GM23338 (cell line): ENCODE measurements around the gene CEP70. TPM values are rescaled to one million over a fixed set of nuclear protein-coding genes. Genes with fewer than 3 reads are reported as not detected.

ENCODE experiments used
- ATAC-seq: fragments of 200-7000 bp; cut with Tn5 transposase; 3 replicates; pipeline ENCODE4 v1.9.1; 2020
- DNase-seq: peaks from one replicate; pipeline ENCODE4 v3.0.0-alpha.2; 2015; ENCODE audit warnings: low spot score
- H2AFZ ChIP-seq: fragments of 200-600 bp; sonication (generic); 2 replicates; pipeline ENCODE4 v1.8.0; 2016; ENCODE audit warnings: antibody characterized with exemption, mild to moderate bottlenecking, moderate library complexity
- H3F3A ChIP-seq: fragments of 200-600 bp; sonication (generic); replicated peaks from 2 replicates; pipeline ENCODE4 v1.8.0; 2017; ENCODE audit warnings: antibody characterized with exemption, mixed run types, low read depth
- H3K27ac ChIP-seq: fragments of 200-600 bp; sonication (generic); 2 replicates; pipeline ENCODE4 v1.6.1; 2016; ENCODE audit warnings: low read depth
- H3K27me3 ChIP-seq: fragments of 200-600 bp; sonication (generic); 2 replicates; pipeline ENCODE4 v1.8.0; 2016; ENCODE audit warnings: mild to moderate bottlenecking, mixed run types, moderate library complexity; ENCODE audit not compliant: insufficient read depth
- H3K36me3 ChIP-seq: fragments of 200-600 bp; sonication (generic); 2 replicates; pipeline ENCODE4 v1.8.0; 2016; ENCODE audit warnings: mild to moderate bottlenecking; ENCODE audit not compliant: insufficient read depth
- H3K4me1 ChIP-seq: fragments of 200-600 bp; sonication (generic); 2 replicates; pipeline ENCODE4 v1.8.0; 2016; ENCODE audit warnings: mild to moderate bottlenecking, moderate library complexity; ENCODE audit not compliant: insufficient read depth
- H3K4me2 ChIP-seq: fragments of 200-600 bp; sonication (generic); 2 replicates; pipeline ENCODE4 v1.7.1; 2017; ENCODE audit warnings: mixed run types
- H3K4me3 ChIP-seq: fragments of 200-600 bp; sonication (generic); 2 replicates; pipeline ENCODE4 v1.6.1; 2016; ENCODE audit warnings: mixed run types
- H3K79me2 ChIP-seq: fragments of 200-600 bp; sonication (generic); replicated peaks from 2 replicates; pipeline ENCODE4 v1.8.0; 2017; ENCODE audit warnings: mild to moderate bottlenecking; ENCODE audit not compliant: insufficient read depth
- H3K9me2 ChIP-seq: fragments of 200-600 bp; sonication (generic); 2 replicates; pipeline ENCODE4 v1.8.0; 2017; ENCODE audit not compliant: insufficient read depth
- H4K20me1 ChIP-seq: fragments of 200-600 bp; sonication (generic); replicated peaks from 2 replicates; pipeline ENCODE4 v1.8.0; 2017; ENCODE audit warnings: mild to moderate bottlenecking; ENCODE audit not compliant: insufficient read depth
- H3K27ac Mint-ChIP-seq: 2 replicates; pipeline ENCODE4 v1.8.0; 2020; ENCODE audit warnings: inconsistent platforms, mild to moderate bottlenecking, moderate library complexity, mixed read lengths
- H3K27me3 Mint-ChIP-seq: 3 replicates; pipeline ENCODE4 v1.8.0; 2022; ENCODE audit warnings: low read depth, mild to moderate bottlenecking, moderate library complexity, mixed read lengths, inconsistent platforms; ENCODE audit not compliant: insufficient read depth, poor library complexity
- H3K36me3 Mint-ChIP-seq: 3 replicates; pipeline ENCODE4 v1.8.0; 2021; ENCODE audit warnings: low read depth, mild to moderate bottlenecking, inconsistent platforms, moderate library complexity, mixed read lengths
- H3K4me1 Mint-ChIP-seq: 3 replicates; pipeline ENCODE4 v1.8.0; 2020; ENCODE audit warnings: mild to moderate bottlenecking, inconsistent platforms, mixed read lengths
- H3K4me3 Mint-ChIP-seq: 3 replicates; pipeline ENCODE4 v1.8.0; 2021; ENCODE audit warnings: moderate library complexity, mild to moderate bottlenecking, inconsistent platforms, mixed read lengths
- H3K9me3 Mint-ChIP-seq: 3 replicates; pipeline ENCODE4 v1.8.0; 2020; ENCODE audit warnings: moderate library complexity, mild to moderate bottlenecking, inconsistent platforms, mixed read lengths
- CREB1 ChIP-seq: fragments of 250-450 bp; sonication (Bioruptor Pico); IDR thresholded peaks from 2 replicates; pipeline ENCODE4 v1.5.0; 2020; ENCODE audit warnings: low read depth, mild to moderate bottlenecking, moderate library complexity
- CTCF ChIP-seq, 2 experiments: fragments of 200-600 bp in 1 of 2; sonication (generic) in 1 of 2; conservative IDR thresholded peaks; 2 replicates each; pipeline versions ENCODE4 v1.5.1 to v1.6.1; 2016 to 2017; ENCODE audit warnings: antibody characterized with exemption in 2 of 2, low read depth in 2 of 2, mild to moderate bottlenecking in 2 of 2, moderate library complexity in 1 of 2
- EZH2 ChIP-seq: fragments of 200-600 bp; sonication (generic); IDR thresholded peaks from one replicate; pipeline ENCODE4 v1.8.0; 2017; ENCODE audit warnings: antibody characterized with exemption, mild to moderate bottlenecking, low read depth; ENCODE audit not compliant: unreplicated experiment
- EZH2phosphoT487 ChIP-seq: fragments of 200-600 bp; sonication (generic); IDR thresholded peaks from one replicate; pipeline ENCODE4 v1.8.1; 2018; ENCODE audit warnings: antibody characterized with exemption; ENCODE audit not compliant: unreplicated experiment
- JUNB ChIP-seq: IDR thresholded peaks from one replicate; pipeline ENCODE4 v1.6.1; 2016; ENCODE audit warnings: antibody characterized with exemption; ENCODE audit not compliant: unreplicated experiment
- NANOG ChIP-seq: IDR thresholded peaks from 2 replicates; pipeline ENCODE4 v1.6.1; 2016; ENCODE audit warnings: antibody characterized with exemption, borderline replicate concordance
- POLR2AphosphoS5 ChIP-seq: IDR thresholded peaks from 2 replicates; pipeline ENCODE4 v1.6.1; 2016; ENCODE audit warnings: antibody characterized with exemption, low read depth
- REST ChIP-seq: IDR thresholded peaks from one replicate; pipeline ENCODE4 v1.6.1; 2018; ENCODE audit warnings: antibody characterized with exemption; ENCODE audit not compliant: unreplicated experiment
- ZNF114 ChIP-seq: fragments of 250-450 bp; sonication (Bioruptor Pico); IDR thresholded peaks from 2 replicates; pipeline ENCODE4 v1.5.0; 2020; ENCODE audit warnings: mild to moderate bottlenecking, moderate library complexity
- ZNF331 ChIP-seq: fragments of 250-450 bp; sonication (Bioruptor Pico); IDR thresholded peaks from 2 replicates; pipeline ENCODE4 v1.5.0; 2020; ENCODE audit warnings: low read depth, mild to moderate bottlenecking, moderate library complexity
- polyA plus RNA-seq: library from polyadenylated mRNA; unstranded; fragments of >200 nt; fragmentation: Nextera tagmentation; extraction: Ambion mirVana; gene quantifications from 2 replicates; pipeline ENCODE4 v1.2.1, GENCODE V29; 2016
- total RNA-seq: library from RNA; depleted of rRNA; stranded (reverse); fragments of >200 nt; shearing (Covaris generic); gene quantifications from 2 replicates; pipeline ENCODE4 v1.2.3, GENCODE V29; 2014
- TF ChIP-seq, protein P1 (sequence below): IDR thresholded peaks from 2 replicates; pipeline ENCODE4 v1.6.1; 2016; ENCODE audit warnings: antibody characterized with exemption

CEP70 gene
- total and polyA plus RNA-seq, 2 experiments from 2014 or later = 28.8 to 31.4 TPM

DNA sequence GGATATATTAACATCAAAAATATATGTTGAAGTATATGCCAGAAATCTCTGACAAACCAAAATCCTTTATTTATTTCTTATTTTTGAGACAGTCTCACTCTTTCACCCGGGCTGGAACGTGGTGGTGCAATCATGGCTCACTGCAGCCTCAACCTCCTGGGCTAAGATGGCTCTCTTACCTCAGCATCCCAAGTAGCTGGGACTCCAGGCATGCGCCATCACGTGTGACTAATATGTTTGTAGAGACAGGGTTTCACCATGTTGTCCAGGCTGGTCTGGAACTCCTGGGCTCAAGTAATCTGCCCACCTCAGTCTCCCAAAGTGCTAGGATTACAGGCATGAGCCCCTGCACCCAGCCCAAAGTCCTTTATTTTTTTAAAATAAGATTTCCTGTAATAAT is 26.4 kb upstream of the CEP70 start:
- Histone ChIP-seq H4K20me1 (no peaks in the 10 kb centered on the region; the same call in 1 of the 2 replicates), H3K36me3 (no peaks in the 10 kb centered on the region), H3F3A (no peaks in the 10 kb centered on the region), H2AFZ (no peak overlapping the region), H3K27ac (no peak overlapping the region), H3K79me2 (no peaks in the 10 kb centered on the region), H3K9me2 (no peaks in the 10 kb centered on the region), H3K4me3 (no peak overlapping the region), H3K4me1 (no peaks in the 10 kb centered on the region), H3K4me2 (no peak overlapping the region), H3K27me3 (no peaks in the 10 kb centered on the region)
- H3K4me1 Mint-ChIP-seq = no peaks in the 10 kb centered on the region
- no peaks in the 10 kb centered on the region for H3K9me3 Mint-ChIP-seq
- no peak for TF ChIP-seq REST
- no peak for TF ChIP-seq EZH2phosphoT487
- TF ChIP-seq NANOG = no peak
- no peak for TF ChIP-seq CTCF (conservative IDR thresholded peaks at IDR 0.05; ENCODE audit: low read depth in 2 of 2)
- H3K27ac Mint-ChIP-seq = no peak overlapping the region
- H3K36me3 Mint-ChIP-seq = no peaks in the 10 kb centered on the region
- H3K27me3 Mint-ChIP-seq = peaks cover 2% of the 10 kb centered on the region
- H3K4me3 Mint-ChIP-seq = no peak overlapping the region
- ATAC-seq (no peak), DNase-seq (no peak)

DNA sequence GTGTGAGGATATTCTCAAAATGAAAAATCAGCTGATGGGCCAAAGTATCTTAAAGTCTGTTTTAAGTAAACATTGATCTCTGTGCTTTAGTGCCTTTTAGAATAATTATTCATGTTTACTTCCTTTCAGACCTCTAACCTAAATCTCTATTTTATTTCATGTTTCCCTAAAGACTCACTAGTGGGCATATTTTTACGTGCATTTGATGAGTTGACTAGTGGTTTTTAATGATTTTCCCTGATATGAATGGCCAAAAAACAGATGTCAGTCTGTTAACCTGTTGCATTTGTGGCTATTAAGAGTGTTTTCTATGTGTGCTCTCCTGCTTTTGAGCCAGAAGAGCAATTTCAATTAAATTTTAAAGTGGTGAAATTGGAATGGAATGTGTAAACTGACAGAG is 21.4 kb upstream of the CEP70 start:
- Mint-ChIP-seq H3K9me3 (no peaks in the 10 kb centered on the region), H3K4me3 (no peak overlapping the region), H3K27ac (no peak overlapping the region), H3K36me3 (no peaks in the 10 kb centered on the region), H3K27me3 (peaks cover 2% of the 10 kb centered on the region), H3K4me1 (peaks cover 4% of the 10 kb centered on the region)
- no peak overlapping the region for H3K27ac ChIP-seq
- H3K36me3 ChIP-seq = no peaks in the 10 kb centered on the region
- no peaks in the 10 kb centered on the region for H3K27me3 ChIP-seq
- H3K4me1 ChIP-seq = peaks cover 7% of the 10 kb centered on the region; the same call in 1 of the 2 replicates
- no peak for ATAC-seq
- no peak for DNase-seq
- H3K79me2 ChIP-seq = no peaks in the 10 kb centered on the region
- no peaks in the 10 kb centered on the region for H3F3A ChIP-seq
- no peaks in the 10 kb centered on the region for H3K9me2 ChIP-seq
- no peak overlapping the region for H3K4me3 ChIP-seq
- H2AFZ ChIP-seq = no peak overlapping the region
- H3K4me2 ChIP-seq = no peak overlapping the region
- H4K20me1 ChIP-seq = no peaks in the 10 kb centered on the region; the same call in 1 of the 2 replicates
- TF ChIP-seq NANOG (no peak), REST (no peak), CREB1 (CRISPR knock-in tag) (no peak), EZH2 (no peak), EZH2phosphoT487 (no peak), JUNB (no peak), POLR2AphosphoS5 (no peak), ZNF331 (CRISPR knock-in tag) (no peak), ZNF114 (CRISPR knock-in tag) (no peak)
- TF ChIP-seq, protein P1, sequence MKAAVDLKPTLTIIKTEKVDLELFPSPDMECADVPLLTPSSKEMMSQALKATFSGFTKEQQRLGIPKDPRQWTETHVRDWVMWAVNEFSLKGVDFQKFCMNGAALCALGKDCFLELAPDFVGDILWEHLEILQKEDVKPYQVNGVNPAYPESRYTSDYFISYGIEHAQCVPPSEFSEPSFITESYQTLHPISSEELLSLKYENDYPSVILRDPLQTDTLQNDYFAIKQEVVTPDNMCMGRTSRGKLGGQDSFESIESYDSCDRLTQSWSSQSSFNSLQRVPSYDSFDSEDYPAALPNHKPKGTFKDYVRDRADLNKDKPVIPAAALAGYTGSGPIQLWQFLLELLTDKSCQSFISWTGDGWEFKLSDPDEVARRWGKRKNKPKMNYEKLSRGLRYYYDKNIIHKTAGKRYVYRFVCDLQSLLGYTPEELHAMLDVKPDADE = no peak
